Measurements from ENCODE around the gene ITGB1BP1.
A peak's percentile ranks its signal among the peaks of the same experiment; 100 is the strongest.

The ITGB1BP1 gene

DNA sequence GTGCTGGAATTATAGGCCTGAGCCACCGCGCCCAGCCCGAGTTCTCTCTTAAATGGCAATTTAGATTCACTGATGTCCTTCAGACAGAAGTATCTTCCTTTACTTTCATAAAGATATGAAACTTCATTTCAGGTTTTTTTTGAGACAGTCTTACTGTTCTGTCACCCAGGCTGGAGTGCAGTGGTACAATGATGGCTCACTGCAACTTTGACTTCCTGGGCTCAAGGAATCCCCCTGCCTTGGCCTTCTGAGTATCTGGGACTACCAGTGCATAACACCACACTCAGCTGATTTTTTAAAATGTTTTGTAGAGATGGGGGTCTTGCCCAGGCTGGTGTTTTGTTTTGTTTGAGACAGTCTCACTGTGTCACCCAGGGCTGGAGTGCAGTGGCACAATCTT, 13.2 kb downstream of the ITGB1BP1 start:
- TF ChIP-seq SIN3A (IDR thresholded peaks at IDR 0.05; ENCODE audit: borderline replicate concordance, insufficient read depth, low read length) (no peak), FOXP2 (optimal IDR thresholded peaks at IDR 0.05; ENCODE audit: borderline replicate concordance, extremely low read depth, extremely low read length, insufficient read depth) (no peak), TAF1 (IDR thresholded peaks at IDR 0.05; ENCODE audit: borderline replicate concordance, insufficient read depth, low read length) (no peak), POLR2AphosphoS5 (IDR thresholded peaks at IDR 0.05; ENCODE audit: low read depth, low read length) (no peak)
- TF ChIP-seq, protein P1, sequence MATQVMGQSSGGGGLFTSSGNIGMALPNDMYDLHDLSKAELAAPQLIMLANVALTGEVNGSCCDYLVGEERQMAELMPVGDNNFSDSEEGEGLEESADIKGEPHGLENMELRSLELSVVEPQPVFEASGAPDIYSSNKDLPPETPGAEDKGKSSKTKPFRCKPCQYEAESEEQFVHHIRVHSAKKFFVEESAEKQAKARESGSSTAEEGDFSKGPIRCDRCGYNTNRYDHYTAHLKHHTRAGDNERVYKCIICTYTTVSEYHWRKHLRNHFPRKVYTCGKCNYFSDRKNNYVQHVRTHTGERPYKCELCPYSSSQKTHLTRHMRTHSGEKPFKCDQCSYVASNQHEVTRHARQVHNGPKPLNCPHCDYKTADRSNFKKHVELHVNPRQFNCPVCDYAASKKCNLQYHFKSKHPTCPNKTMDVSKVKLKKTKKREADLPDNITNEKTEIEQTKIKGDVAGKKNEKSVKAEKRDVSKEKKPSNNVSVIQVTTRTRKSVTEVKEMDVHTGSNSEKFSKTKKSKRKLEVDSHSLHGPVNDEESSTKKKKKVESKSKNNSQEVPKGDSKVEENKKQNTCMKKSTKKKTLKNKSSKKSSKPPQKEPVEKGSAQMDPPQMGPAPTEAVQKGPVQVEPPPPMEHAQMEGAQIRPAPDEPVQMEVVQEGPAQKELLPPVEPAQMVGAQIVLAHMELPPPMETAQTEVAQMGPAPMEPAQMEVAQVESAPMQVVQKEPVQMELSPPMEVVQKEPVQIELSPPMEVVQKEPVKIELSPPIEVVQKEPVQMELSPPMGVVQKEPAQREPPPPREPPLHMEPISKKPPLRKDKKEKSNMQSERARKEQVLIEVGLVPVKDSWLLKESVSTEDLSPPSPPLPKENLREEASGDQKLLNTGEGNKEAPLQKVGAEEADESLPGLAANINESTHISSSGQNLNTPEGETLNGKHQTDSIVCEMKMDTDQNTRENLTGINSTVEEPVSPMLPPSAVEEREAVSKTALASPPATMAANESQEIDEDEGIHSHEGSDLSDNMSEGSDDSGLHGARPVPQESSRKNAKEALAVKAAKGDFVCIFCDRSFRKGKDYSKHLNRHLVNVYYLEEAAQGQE (IDR thresholded peaks at IDR 0.05; ENCODE audit: insufficient read depth in 1 of 2, low read depth in 2 of 2, low read length in 2 of 2), result no peak

DNA sequence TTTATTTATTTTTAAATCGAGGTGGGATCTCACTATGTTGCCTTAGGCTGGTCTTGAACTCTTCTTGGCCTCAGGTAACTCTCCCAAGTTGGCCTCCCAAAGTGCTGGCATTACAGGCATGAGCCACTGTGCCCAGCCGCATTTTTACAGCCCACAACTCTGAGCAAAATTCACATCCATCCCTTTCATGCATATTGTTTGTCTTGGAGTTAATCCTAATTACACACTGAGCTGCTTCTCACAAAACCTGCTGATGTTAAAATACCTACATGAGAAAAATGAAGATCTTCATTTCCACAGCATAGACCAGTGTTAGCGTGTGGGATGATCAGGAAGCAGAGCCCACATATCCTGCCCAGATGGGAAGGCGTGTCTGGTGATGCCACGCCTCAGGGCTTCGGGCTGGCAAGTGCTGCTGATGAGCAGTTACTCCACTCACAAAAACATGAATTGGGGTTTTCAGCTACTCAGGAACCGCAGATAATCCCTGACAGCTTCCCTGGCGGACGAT, 14.6 kb downstream of the ITGB1BP1 start:
- TF ChIP-seq TAF1 (IDR thresholded peaks at IDR 0.05; ENCODE audit: borderline replicate concordance, insufficient read depth, low read length) (0 out of 2 replicates have a peak, but pooled peaks have one; percentile 27), POLR2AphosphoS5 (IDR thresholded peaks at IDR 0.05; ENCODE audit: low read depth, low read length) (no peak), SIN3A (IDR thresholded peaks at IDR 0.05; ENCODE audit: borderline replicate concordance, insufficient read depth, low read length) (no peak)
- TF ChIP-seq, protein P1 (IDR thresholded peaks at IDR 0.05; ENCODE audit: insufficient read depth in 1 of 2, low read depth in 2 of 2, low read length in 2 of 2), result no peak

DNA sequence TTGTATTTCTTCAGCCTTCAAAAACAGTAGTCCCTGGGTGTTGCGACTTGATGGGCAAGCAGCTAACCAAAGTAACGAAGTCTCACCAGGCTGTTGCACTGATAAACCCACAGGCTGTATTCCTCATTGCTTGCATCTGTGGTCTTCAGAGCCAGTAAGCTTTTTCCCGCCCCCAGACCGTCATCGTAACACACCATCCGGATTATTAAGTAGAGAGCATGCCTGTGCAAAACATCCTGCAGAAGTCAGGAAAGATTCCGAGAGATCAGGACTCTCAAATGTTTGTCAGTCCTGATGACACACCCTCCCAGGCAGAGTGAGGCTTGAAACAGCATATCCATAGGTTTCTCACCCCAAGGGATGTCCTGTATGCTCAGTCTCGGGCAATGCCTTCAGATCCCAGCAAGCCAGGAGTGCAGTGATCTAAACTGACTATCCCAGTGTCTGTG, 15.9 kb downstream of the ITGB1BP1 start:
- TF ChIP-seq, protein P1 (IDR thresholded peaks at IDR 0.05; ENCODE audit: insufficient read depth in 1 of 2, low read depth in 2 of 2, low read length in 2 of 2), result no peak
- TF ChIP-seq POLR2AphosphoS5 (IDR thresholded peaks at IDR 0.05; ENCODE audit: low read depth, low read length), result no peak
- TF ChIP-seq FOXP2 (optimal IDR thresholded peaks at IDR 0.05; ENCODE audit: borderline replicate concordance, extremely low read depth, extremely low read length, insufficient read depth), result no peak
- no peak for TF ChIP-seq TAF1 (IDR thresholded peaks at IDR 0.05; ENCODE audit: borderline replicate concordance, insufficient read depth, low read length)
- no peak for TF ChIP-seq SIN3A (IDR thresholded peaks at IDR 0.05; ENCODE audit: borderline replicate concordance, insufficient read depth, low read length)

DNA sequence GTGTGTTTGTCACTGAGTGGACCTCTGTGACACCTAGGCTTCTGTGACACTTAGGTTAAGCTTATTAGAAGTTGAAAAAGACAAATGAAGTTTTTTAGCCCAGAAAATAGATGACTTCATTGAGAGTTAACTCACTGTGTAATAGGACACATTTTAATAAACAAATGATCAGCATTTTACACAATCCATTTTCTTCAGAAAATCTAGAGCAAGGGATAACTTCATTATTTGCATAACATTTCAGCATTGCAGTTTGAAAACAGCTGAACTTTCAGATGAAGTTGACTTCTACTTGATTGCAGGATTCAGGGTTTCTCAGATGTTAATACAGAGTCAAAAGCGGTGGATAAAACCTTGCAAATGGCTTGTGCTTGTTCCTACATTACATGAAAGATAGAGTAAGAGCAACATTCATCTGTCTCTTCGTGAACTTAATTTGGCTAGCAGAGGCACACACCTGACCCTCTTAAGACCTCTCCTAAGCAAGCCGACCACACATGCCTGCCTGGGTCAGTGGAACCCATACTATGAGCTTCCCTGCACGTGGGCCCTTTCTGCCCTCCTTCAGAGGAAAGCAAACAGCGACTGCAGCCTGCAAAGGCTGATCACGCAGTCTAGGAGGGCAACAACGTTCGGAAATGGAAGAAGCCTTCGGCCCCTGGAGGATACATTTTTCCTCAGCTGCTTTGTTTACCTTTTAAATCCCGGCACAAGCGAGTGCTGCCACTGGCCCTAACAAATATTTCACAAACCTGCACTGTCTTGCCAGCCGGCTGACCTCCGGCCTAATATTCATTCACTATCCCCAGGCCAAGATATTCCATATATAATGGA, 16.6 kb downstream of the ITGB1BP1 start:
- TF ChIP-seq, protein P1 (IDR thresholded peaks at IDR 0.05; ENCODE audit: insufficient read depth in 1 of 2, low read depth in 2 of 2, low read length in 2 of 2), result no peak
- no peak for TF ChIP-seq FOXP2 (optimal IDR thresholded peaks at IDR 0.05; ENCODE audit: borderline replicate concordance, extremely low read depth, extremely low read length, insufficient read depth)
- TF ChIP-seq SIN3A (IDR thresholded peaks at IDR 0.05; ENCODE audit: borderline replicate concordance, insufficient read depth, low read length), result no peak
- no peak for TF ChIP-seq POLR2AphosphoS5 (IDR thresholded peaks at IDR 0.05; ENCODE audit: low read depth, low read length)
- no peak for TF ChIP-seq TAF1 (IDR thresholded peaks at IDR 0.05; ENCODE audit: borderline replicate concordance, insufficient read depth, low read length)

Measured in PFSK-1 (cell line).